K562 (cell line): Measurements from ENCODE around the gene CCDC88C. TPM values are rescaled to one million over a fixed set of nuclear protein-coding genes. Genes with fewer than 3 reads are reported as not detected.
A peak's percentile ranks its signal among the peaks of the same experiment; 100 is the strongest.
"Not testable (repeated sequence)": the region's sequence is repeated elsewhere in the genome, so short reads cannot be mapped to it uniquely, and the experiment has no call there.

Source experiments
- ARID3A ChIP-seq: IDR thresholded peaks from 2 replicates; pipeline ENCODE4 v1.6.1; 2012; ENCODE audit warnings: low read depth, low read length, improper control_type of control experiment, borderline replicate concordance
- ARID4B ChIP-seq: sonication (generic); formaldehyde crosslinking; IDR thresholded peaks from 2 replicates; pipeline ENCODE4 v1.8.0; 2022; ENCODE audit warnings: mild to moderate bottlenecking, missing genetic modification reagents
- CHD2 ChIP-seq: IDR thresholded peaks from 2 replicates; pipeline ENCODE4 v1.6.1; 2011; ENCODE audit warnings: low read depth, low read length
- CXXC5 ChIP-seq: fragments of 250-450 bp; sonication (Bioruptor Pico); IDR thresholded peaks from 2 replicates; pipeline ENCODE4 v1.8.0; 2022; ENCODE audit warnings: inconsistent platforms, mild to moderate bottlenecking, moderate library complexity
- KDM5B ChIP-seq: fragments of 200-600 bp; sonication (generic); IDR thresholded peaks from 2 replicates; pipeline ENCODE4 v1.6.1; 2012; ENCODE audit warnings: low read depth, mild to moderate bottlenecking, moderate library complexity, low read length, control low read depth, inconsistent platforms; ENCODE audit not compliant: insufficient replicate concordance
- L3MBTL2 ChIP-seq: fragments of 450-650 bp; IDR thresholded peaks from 2 replicates; pipeline ENCODE4 v1.6.1; 2016; ENCODE audit warnings: mild to moderate bottlenecking, moderate library complexity
- MTA3 ChIP-seq: fragments of 450-650 bp; formaldehyde crosslinking; IDR thresholded peaks from 2 replicates; pipeline ENCODE4 v1.6.1; 2017; ENCODE audit warnings: mild to moderate bottlenecking, borderline replicate concordance
- MYC ChIP-seq, 2 experiments: fragments of 250-450 bp in 1 of 2; sonication (Bioruptor Pico) in 1 of 2; IDR thresholded peaks; 2 replicates each; pipeline versions ENCODE4 v1.5.1 to v1.6.1; 2012 to 2021; ENCODE audit warnings: low read depth in 2 of 2, borderline replicate concordance in 1 of 2, improper control_type of control experiment in 1 of 2, low read length in 1 of 2, mild to moderate bottlenecking in 1 of 2, moderate library complexity in 1 of 2
- NCOR1 ChIP-seq: fragments of 450-650 bp; IDR thresholded peaks from 2 replicates; pipeline ENCODE4 v1.6.1; 2016; ENCODE audit warnings: mild to moderate bottlenecking, moderate library complexity
- PHF8 ChIP-seq: fragments of 200-600 bp; sonication (generic); IDR thresholded peaks from 2 replicates; pipeline ENCODE4 v1.6.1; 2012; ENCODE audit warnings: mixed run types, mild to moderate bottlenecking, inconsistent platforms, low read length, moderate library complexity, borderline replicate concordance
- PML ChIP-seq: IDR thresholded peaks from 2 replicates; pipeline ENCODE4 v1.6.1; 2012; ENCODE audit warnings: low read length, inconsistent platforms
- RBFOX2 ChIP-seq: fragments of 200-400 bp; formaldehyde crosslinking; IDR thresholded peaks from 2 replicates; pipeline ENCODE4 v1.6.1; 2017; ENCODE audit warnings: low read depth, mild to moderate bottlenecking, low read length, moderate library complexity
- SMAD4 ChIP-seq: fragments of 250-450 bp; sonication (Bioruptor Pico); conservative IDR thresholded peaks from 2 replicates; pipeline ENCODE4 v1.8.0; 2021; ENCODE audit warnings: inconsistent platforms, mild to moderate bottlenecking, moderate library complexity
- SUPT5H ChIP-seq: fragments of 450-650 bp; IDR thresholded peaks from 2 replicates; pipeline ENCODE4 v1.6.1; 2016
- TAF9B ChIP-seq: fragments of 450-650 bp; IDR thresholded peaks from 2 replicates; pipeline ENCODE4 v1.6.1; 2018; ENCODE audit warnings: mild to moderate bottlenecking; ENCODE audit not compliant: partially characterized antibody
- ZNF766 ChIP-seq: fragments of 200-800 bp; sonication (Bioruptor generic); conservative IDR thresholded peaks from 2 replicates; pipeline ENCODE4 v1.6.1; 2016; ENCODE audit warnings: missing genetic modification characterization, missing compliant biosample characterization
- polyA plus RNA-seq, 8 experiments: library from polyadenylated mRNA; depleted of rRNA in 4 of 8; stranded (reverse) in 5 of 8; unstranded in 3 of 8; fragments of >200 nt; fragmentation: Nextera tagmentation in 2 of 8; fragmentation: Illumina TruSeq in 1 of 8; extraction: Ambion mirVana in 2 of 8; extraction: Trizol in 1 of 8; gene quantifications; 2 replicates each; pipeline versions ENCODE4 v1.2.1 to v1.2.3, GENCODE V29; 2011 to 2014; ENCODE audit warnings: inconsistent platforms in 1 of 8, missing spikeins in 1 of 8
- total RNA-seq, 7 experiments: library from RNA; depleted of rRNA in 6 of 7; stranded (reverse); fragments of >200 nt in 6 of 7; fragmentation: Illumina TruSeq in 2 of 7; extraction: Trizol in 2 of 7; gene quantifications; 2 replicates each; pipeline versions ENCODE4 v1.2.1 to v1.2.3, GENCODE V29; 2011 to 2021; ENCODE audit warnings: low replicate concordance in 1 of 7
- TF ChIP-seq, protein P1 (sequence below), 2 experiments: fragments of 450-650 bp in 1 of 2; sonication (generic) in 1 of 2; formaldehyde crosslinking in 1 of 2; IDR thresholded peaks in 1 of 2; conservative IDR thresholded peaks in 1 of 2; 2 replicates each; pipeline versions ENCODE4 v1.6.1 to v1.8.1; 2016 to 2023; ENCODE audit warnings: mild to moderate bottlenecking in 2 of 2, moderate library complexity in 2 of 2, inconsistent platforms in 1 of 2, missing genetic modification reagents in 1 of 2
- TF ChIP-seq, protein P2 (sequence below), 2 experiments: IDR thresholded peaks; 2 replicates each; pipeline ENCODE4 v1.6.1; 2011; ENCODE audit warnings: borderline replicate concordance in 1 of 2, control low read depth in 1 of 2, low read depth in 1 of 2, low read length in 1 of 2, mild to moderate bottlenecking in 1 of 2, mixed read lengths in 1 of 2, moderate library complexity in 1 of 2; ENCODE audit not compliant: insufficient read depth in 1 of 2, insufficient read length in 1 of 2, poor library complexity in 1 of 2, severe bottlenecking in 1 of 2; ENCODE audit errors: extremely low read depth in 1 of 2

The CCDC88C gene
- total and polyA plus RNA-seq, 9 of the 15 experiments (the other 6 are each of a cell fraction or from before 2014, with no cell fraction given) = 0.62 to 22.5 (median 10.7) TPM

GRCh38 chr14:91425531-91425944 lies 7.9 kb upstream of the CCDC88C start (continued):
- TF ChIP-seq ARID4B (CRISPR knock-in tag) = peak; percentile 49
- TF ChIP-seq, protein P1, sequence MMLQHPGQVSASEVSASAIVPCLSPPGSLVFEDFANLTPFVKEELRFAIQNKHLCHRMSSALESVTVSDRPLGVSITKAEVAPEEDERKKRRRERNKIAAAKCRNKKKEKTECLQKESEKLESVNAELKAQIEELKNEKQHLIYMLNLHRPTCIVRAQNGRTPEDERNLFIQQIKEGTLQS (IDR thresholded peaks at IDR 0.05) = peak; percentile 76
- TF ChIP-seq, protein P1 (CRISPR knock-in tag; conservative IDR thresholded peaks at IDR 0.05) = not testable (repeated sequence)
- peak; percentile 80 for TF ChIP-seq KDM5B
- TF ChIP-seq CHD2 = peak; percentile 90
- TF ChIP-seq RBFOX2 = peak; percentile 64
- TF ChIP-seq PHF8 = peak; percentile 32; the same call in 1 of the 2 replicates
- peak; percentile 37; the same call in 1 of the 2 replicates for TF ChIP-seq PML
- 0 out of 2 replicates have a peak, but pooled peaks have one; percentile 19 for TF ChIP-seq CXXC5 (CRISPR knock-in tag)
- TF ChIP-seq MTA3 = peak; percentile 47; the same call in 1 of the 2 replicates
- peak; percentile 57; the same call in 1 of the 2 replicates for TF ChIP-seq MYC (IDR thresholded peaks at IDR 0.05; ENCODE audit: low read depth, low read length)
- not testable (repeated sequence) for TF ChIP-seq MYC (CRISPR knock-in tag; IDR thresholded peaks at IDR 0.05; ENCODE audit: borderline replicate concordance, low read depth)
- peak; percentile 29; the same call in 1 of the 2 replicates for TF ChIP-seq NCOR1
- TF ChIP-seq, protein P2, sequence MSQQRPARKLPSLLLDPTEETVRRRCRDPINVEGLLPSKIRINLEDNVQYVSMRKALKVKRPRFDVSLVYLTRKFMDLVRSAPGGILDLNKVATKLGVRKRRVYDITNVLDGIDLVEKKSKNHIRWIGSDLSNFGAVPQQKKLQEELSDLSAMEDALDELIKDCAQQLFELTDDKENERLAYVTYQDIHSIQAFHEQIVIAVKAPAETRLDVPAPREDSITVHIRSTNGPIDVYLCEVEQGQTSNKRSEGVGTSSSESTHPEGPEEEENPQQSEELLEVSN (IDR thresholded peaks at IDR 0.05; ENCODE audit: borderline replicate concordance in 1 of 2, extremely low read depth in 1 of 2, insufficient read depth in 1 of 2, insufficient read length in 1 of 2, low read depth in 1 of 2, low read length in 1 of 2, poor library complexity in 1 of 2, severe bottlenecking in 1 of 2) = peak; percentile 34 to 85
- TF ChIP-seq ARID3A = peak; percentile 17; the same call in 1 of the 2 replicates
- TF ChIP-seq TAF9B = peak; percentile 40
- peak; percentile 69 for TF ChIP-seq SUPT5H
- TF ChIP-seq ZNF766 (CRISPR knock-in tag) = peak; percentile 80
- 0 out of 2 replicates have a peak, but pooled peaks have one; percentile 30 for TF ChIP-seq SMAD4
- TF ChIP-seq L3MBTL2 = peak; percentile 78
